ENCODE results near the gene C1orf232.

Gene C1orf232

GRCh38 chr1:26177182-26177684 lies 8.5 kb upstream of the C1orf232 start, which contains the start of gene CNKSR1:
CNKSR1 (plus strand) TSS chr1:26177491; CDS start chr1:26177548, 57 bp downstream.
- DNase-seq = peak; percentile 60

- DNase-seq = no peak
Observed at GRCh38 chr1:26175346-26175745, 6.6 kb upstream of the C1orf232 start.

- no peak for DNase-seq
Observed at GRCh38 chr1:26171084-26172072, 2.6 kb upstream of the C1orf232 start, which contains the start of gene ZNF593OS. ZNF593OS (minus strand) TSS chr1:26171832; CDS start chr1:26171661, 171 bp downstream.

GRCh38 chr1:26170472-26170821 lies 1.7 kb upstream of the C1orf232 start:
- DNase-seq = no peak

- peak; percentile 68 for DNase-seq
Observed at GRCh38 chr1:26169669-26170471, 1.1 kb upstream of the C1orf232 start, which contains the start of gene ZNF593. ZNF593 (plus strand) TSS chr1:26169908; CDS start chr1:26169984, 76 bp downstream.

GRCh38 chr1:26169198-26169554 lies 413 bp upstream of the C1orf232 start:
- DNase-seq = no peak

- DNase-seq = no peak
Observed at GRCh38 chr1:26166719-26167281, 2.0 kb downstream of the C1orf232 start.

GRCh38 chr1:26164861-26165842 lies 3.6 kb downstream of the C1orf232 start:
- no peak for DNase-seq

- DNase-seq = no peak
Observed at GRCh38 chr1:26164036-26164860, 4.5 kb downstream of the C1orf232 start.

- DNase-seq = no peak
Observed at GRCh38 chr1:26163684-26164035, 5.1 kb downstream of the C1orf232 start.

GRCh38 chr1:26162220-26162709 lies 6.5 kb downstream of the C1orf232 start:
- DNase-seq = no peak

- DNase-seq = no peak
Observed at GRCh38 chr1:26161415-26162219, 7.1 kb downstream of the C1orf232 start.

GRCh38 chr1:26160527-26161414 lies 8.0 kb downstream of the C1orf232 start:
- DNase-seq = no peak

GRCh38 chr1:26159743-26160039 lies 9.1 kb downstream of the C1orf232 start:
- no peak for DNase-seq

GRCh38 chr1:26158908-26159742 lies 9.6 kb downstream of the C1orf232 start, which contains the start of gene FAM110D:
FAM110D (plus strand) TSS chr1:26159079; CDS start chr1:26161292, 2,213 bp downstream.
- DNase-seq = no peak

- DNase-seq = no peak
Observed at GRCh38 chr1:26158271-26158907, 10.4 kb downstream of the C1orf232 start.
